ENCODE measurements around the gene TMPRSS6. TPM values are rescaled to one million over a fixed set of nuclear protein-coding genes. Genes with fewer than 3 reads are reported as not detected.

Gene TMPRSS6
- total RNA-seq, 4 donors from 2014 or later, result not detected

GRCh38 chr22:37112084-37112728 lies 2.7 kb upstream of the TMPRSS6 start:
- no peak for TF ChIP-seq CTCF (IDR thresholded peaks at IDR 0.05; ENCODE audit: low read depth)

GRCh38 chr22:37111156-37111717 lies 1.7 kb upstream of the TMPRSS6 start:
- TF ChIP-seq CTCF (IDR thresholded peaks at IDR 0.05; ENCODE audit: low read depth), result no peak

GRCh38 chr22:37107816-37108621 lies 1.5 kb downstream of the TMPRSS6 start:
- no peak for TF ChIP-seq CTCF (IDR thresholded peaks at IDR 0.05; ENCODE audit: low read depth)

- no peak for TF ChIP-seq CTCF (IDR thresholded peaks at IDR 0.05; ENCODE audit: low read depth)
These were observed 3.5 kb downstream of the TMPRSS6 start for GRCh38 chr22:37105990-37106389.

GRCh38 chr22:37105154-37105553 lies 4.4 kb downstream of the TMPRSS6 start:
- no peak for TF ChIP-seq CTCF (IDR thresholded peaks at IDR 0.05; ENCODE audit: low read depth)

GRCh38 chr22:37103656-37104452 lies 5.7 kb downstream of the TMPRSS6 start:
- TF ChIP-seq CTCF (IDR thresholded peaks at IDR 0.05; ENCODE audit: low read depth), result no peak

Data from subcutaneous adipose tissue (tissue), 4 donors.